DMS79 treated with DMSO at 0.1 percent for 48 hours (cell line): ENCODE data around the gene BDH1.
"Not testable (repeated sequence)": the region's sequence is repeated elsewhere in the genome, so short reads cannot be mapped to it uniquely, and the experiment has no call there.

Experiments
- DNase-seq: peaks from one replicate; lab custom pipeline; 2025; lab: John Stamatoyannopoulos, UW

The BDH1 gene

DNA sequence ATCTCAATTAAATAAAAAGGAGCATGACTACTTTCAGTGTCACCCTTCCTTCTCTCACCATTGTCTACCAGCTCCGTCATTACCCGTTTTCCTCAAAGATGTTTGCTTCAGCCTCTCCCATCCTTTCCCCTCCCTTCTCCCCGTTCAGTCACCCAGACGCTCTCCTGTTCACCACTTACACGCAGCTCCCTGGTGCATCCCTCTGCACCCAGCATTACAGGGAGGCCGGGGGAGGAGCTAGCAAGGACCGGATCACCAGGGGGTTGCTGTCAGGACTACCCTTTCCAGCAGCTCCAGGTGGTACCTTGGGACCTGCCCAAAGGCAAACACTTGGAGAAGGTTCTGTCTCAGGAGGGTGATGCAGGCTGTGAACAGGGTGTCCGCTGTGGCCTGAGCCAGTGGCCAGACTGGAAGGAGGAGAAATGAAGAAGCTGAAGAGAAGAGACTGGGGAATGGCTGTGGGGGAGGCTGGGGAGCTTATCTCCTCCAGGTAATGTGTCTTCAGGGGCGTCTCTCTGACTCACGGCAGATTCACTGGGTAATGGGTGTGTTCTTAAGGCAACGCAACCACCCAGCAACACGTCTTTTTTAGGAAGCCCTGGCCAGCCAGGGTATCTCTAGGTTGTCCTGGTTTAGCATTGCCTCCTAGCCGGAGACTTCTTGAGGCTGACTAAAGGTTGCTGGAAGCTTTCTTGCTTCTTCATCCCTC, 21.8 kb upstream of the BDH1 start:
- no peak for DNase-seq

DNA sequence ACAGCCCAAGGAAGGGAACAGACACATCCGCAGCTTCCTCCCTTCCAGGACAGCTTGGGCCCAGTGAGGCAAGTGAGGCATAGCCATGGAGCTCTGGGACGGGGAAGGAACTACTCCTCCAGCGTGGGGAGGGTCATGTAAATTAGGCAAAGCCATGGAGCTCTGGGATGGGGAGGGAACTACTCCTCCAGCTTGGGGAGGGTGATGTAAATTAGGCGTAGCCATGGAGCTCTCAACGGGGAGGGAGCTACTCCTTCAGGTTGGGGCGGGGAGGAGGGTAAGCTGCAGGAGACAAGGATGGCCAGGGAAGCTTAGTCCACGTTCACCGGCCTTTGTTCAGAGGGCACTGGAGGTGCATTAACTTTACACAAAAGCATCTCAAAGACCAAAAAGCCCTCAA, 21.1 kb upstream of the BDH1 start:
- no peak for DNase-seq

DNA sequence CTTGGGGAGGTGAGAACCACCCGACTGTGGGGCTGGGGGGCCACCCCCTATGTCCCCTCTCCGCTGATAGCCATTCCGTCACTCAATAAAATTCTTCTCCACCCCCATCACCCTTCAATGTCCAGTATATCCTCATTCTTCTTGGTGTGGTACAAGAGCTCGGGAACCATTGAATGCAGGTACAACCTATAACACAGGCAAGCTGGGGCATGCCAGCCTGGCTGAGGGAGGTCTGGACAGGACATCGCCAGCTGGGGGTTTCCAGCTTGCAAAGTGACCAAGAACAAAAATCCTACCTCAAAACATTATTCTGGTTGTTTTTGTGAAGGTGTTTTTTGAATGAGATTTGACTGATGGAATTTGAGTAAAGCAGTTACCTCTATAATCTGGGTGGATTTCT, 19.6 kb upstream of the BDH1 start:
- no peak for DNase-seq

DNA sequence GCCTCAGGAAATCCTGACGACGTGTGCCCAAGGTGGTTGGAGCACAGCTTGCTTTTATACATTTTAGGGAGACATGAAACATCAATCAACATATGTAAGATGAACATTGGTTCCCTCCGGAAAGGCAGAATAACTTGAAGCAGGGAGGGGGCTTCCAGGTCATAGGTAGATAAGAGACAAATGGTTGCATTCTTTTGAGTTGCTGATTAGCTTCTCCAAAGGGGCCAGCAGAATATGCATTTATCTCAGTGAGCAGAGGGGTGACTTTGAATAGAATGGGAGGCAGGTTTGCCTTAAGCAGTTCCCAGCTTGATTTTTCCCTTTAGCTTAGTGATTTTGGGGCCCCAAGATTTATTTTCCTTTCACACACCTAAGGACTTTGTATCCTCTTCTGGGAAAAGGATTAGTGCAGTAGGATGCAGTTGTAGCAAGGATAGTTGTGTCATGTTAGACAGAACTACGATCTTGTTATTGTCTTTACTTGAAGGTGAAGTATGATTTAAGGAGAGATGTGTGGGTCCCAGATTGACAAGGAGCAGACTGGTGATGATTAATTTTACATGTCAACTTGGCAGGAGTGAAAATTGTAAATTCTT, 18.7 kb upstream of the BDH1 start:
- DNase-seq: not testable (repeated sequence)

DNA sequence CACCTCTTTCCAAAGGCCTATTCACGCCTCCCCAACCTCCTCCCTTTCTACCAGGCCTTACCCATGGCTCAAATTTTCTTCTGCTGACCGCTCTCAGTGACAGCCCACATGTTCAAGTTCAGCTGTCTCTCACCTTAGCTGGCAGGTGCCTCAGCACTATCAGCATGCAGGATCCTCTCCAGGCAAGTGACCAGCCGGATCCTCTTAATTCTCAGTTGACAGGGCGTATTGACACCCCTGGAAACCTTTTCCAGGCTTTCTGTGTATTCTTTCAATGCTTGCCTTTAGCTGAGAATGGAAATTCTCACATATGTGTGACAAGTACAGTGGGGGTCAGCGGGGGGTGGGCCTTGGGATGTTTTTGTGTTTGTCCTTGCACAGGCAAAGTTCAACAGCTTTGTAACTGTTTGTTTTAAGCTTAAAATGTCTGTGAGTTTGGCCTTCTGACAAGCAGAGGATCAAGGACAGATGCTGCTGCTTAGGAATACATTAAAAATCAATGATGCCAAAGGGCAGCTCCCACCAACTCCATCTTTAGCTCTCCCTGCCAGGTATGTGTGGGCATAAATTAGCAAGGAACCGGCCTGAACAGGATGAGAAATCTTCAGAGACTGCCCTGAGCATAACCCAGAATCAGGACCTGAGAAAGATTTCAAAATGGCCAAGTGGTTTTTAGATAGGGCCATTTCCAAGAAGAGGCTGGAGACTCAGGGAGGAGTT, 17.4 kb upstream of the BDH1 start:
- DNase-seq: no peak

DNA sequence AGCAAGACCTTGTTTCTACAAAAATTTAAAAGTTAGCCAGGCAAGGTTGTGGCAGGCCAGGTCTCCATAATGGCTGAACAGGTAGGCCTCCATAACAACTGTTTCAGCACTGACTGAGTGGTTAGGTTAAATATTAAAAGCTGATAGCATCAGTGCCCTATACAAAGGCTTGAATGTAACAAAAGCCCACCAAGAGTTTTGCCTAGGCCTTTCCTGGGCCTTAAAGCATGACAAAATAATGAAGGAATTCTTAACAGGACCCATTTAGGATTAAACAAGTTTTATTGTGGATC, 16.1 kb upstream of the BDH1 start:
- DNase-seq: not testable (repeated sequence)

DNA sequence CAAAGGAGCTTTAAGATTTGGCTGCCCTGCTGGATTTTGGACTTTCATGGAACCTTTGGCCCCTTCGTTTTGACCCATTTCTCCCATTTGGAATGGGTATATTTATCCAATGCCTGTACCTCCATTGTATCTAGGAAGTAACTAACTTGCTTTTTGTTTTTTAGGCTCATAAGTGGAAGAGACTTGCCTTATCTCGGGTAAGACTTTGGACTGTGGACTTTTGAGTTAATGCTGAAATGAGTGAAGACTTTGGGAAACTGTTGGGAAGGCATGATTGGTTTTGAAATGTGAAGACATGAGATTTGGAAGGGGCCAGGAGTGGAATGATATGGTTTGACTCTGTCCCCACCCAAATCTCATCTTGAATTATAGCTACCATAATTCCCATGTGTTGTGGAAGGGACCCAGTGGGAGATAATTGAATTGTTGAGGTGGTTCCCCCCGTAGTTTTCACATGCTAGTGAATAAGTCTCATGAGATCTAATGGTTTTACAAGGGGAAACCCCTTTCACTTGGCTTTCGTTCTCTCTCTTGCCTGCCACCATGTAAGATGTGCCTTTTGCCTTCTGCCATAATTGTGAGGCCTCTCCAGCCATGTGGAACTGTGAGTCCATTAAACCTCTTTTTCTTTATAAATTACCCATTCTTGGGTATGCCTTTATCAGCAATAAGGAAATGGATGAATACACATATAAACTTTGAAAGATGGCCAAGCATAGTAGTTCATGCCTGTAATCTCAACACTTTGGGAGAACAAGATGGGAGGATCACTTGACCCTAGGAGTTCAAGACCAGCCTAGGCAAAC, 15.5 kb upstream of the BDH1 start:
- not testable (repeated sequence) for DNase-seq

DNA sequence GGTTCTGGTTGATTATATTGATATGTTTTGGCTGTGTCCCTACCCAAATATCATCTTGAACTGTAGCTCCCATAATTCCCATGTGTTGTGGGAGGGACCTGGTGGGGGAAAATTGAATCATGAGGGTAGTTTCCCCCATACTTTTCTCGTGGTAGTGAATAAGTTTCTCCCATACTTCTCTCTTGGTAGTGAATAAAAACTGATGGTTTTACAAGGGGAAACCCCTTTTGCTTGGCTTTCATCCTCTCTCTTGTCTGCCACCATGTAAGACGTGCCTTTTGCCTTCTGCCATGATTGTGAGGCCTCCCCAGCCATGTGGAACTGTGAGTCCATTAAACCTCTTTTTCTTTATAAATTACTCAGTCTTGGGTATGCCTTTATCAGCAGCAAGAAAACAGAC, 13.7 kb upstream of the BDH1 start:
- not testable (repeated sequence) for DNase-seq

DNA sequence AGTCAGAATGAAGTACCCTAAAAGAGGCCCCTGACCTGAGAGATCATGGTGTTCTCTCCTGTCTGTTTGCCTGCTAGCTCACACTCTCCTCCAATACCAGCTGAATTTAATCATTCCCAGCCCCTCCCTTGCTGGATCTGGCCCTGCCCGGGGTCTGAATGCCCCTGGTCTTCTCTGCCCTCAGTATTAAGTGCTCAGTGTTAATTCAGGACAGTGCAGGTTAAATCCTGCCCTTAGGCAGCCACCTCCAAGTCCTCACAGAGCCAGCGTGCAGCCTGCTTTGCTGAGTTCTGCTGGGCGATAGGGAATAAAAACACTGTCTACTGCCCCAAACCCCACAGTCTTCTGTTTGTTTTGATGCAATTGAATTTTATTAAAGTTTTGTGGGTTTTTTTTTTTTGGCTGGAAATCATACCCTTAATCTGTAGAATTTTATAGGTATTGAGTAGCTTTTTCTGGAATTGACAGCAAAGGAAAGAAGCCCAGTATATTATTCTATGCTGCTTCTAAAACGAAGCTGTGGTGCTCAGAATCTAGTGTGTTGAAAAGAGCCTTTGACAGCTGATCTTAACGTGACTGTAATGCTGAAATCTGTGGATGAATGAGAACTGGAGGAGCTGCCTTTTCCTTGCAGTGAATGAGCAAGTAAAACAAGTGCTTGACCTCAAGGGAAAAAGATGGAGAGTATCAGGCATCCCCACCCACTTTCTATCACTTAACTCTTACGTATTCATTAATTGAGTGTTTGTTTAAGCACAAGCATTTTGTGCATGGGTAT, 12.3 kb upstream of the BDH1 start:
- DNase-seq: peak; percentile 82

DNA sequence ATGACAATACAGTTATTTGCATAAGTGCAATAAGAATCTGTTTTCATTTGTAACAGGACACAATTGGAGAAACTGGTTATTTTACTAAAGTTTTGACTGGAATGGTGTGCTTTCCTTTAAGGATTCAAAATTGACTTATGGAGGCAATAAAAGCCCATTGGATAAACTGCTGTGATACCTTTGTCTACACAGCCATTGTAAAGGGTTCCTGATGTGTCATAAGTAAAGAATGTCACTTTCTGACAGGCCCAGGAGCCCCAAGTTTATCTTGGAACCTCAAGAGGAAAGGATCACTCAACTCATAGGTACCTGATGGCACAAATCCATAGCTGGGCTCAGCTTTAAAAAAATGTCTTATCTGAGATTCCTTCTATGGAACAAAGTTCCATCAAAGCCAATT, 10.4 kb upstream of the BDH1 start:
- not testable (repeated sequence) for DNase-seq

DNA sequence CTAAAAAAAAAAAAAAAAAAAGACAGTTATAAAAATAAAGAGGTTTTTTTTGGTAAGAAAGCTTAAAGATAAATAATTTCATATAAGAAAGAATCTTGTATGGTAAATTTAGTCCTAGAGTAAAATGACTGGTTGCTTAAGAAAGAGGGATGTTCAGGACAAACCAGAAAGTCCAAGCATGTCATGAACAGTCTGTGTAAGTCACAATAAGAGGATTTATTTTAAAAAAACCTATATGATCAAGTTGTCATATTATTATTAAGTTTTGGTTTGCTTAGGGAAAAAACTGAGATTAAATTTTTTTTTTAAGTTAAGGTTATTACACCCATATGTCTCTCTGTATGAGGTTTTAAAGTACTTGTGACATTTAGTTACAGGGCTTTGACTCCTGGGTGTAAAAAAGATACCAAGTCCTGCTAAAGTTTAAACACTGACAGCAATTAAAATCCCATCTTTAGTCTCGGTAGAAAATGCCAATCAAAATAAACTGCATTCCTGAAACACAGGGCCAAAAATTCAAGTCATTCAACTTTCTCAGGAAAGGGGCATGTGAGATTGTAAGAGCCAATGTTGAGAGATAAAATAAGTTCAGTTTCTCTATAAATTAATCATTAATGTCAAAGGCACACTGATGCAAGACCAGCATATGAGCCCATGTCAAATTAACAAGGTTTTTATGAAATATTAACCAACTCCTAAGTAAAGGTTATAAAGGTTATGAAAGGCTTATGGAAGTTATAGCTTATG, 8.5 kb upstream of the BDH1 start:
- no peak for DNase-seq

DNA sequence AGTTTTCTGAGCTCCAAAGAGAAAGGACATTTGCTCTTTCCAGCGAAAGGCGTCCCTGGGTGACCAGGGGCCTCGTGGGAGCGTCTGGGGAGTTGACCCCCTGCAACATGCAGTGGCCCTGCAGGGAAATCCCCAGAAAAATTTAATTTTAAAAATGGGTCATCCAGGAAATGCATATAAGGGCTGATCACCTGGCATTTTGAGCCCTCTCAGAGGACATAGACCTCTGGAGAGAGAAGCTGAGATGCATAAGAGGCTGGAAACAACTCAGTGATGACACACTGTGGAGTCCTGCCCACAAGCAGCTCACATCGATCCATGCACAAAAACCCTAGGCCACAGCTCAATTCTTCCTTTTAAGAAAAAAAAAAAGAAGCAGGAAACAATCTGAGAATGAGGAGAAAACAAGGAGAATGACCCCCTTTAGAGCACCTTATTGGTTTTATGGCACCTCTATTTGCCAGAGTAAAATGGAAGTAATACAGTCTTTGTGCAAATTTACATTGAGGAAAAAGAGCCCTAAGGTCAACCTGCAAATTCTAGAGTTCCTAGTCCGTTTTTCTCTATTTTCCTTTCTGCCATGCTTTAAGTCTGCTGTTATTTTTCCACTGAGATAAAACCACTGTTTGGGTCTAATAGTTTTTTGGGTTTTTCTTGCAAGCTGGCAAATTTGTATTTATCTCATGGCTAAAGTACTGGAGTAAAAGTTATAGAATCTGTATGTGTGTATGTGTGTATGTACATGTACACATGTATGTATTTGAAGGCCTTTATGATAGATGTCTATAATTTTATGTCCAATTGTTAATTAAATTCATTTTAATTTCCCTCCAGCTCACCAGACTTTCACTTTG, 6.9 kb upstream of the BDH1 start:
- DNase-seq: no peak

DNA sequence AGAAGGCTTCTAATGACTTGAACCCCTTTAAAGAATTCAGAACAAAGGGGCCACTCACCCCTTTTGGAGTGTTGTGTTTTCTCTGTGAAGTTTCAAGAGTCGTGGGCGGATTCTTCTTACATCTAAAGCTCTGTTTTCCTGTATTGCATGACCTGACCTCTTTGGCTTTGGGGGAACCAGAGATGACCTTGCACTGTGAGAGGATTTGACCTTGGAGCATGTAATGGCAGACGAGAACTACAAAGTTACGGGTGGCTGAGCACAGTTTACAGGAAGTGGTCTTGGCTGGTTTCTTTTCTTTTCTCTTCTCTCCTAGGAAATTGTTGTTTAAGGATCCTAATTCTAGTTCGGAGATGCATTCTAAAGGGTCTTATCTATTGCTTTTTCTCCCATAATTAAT, 6.2 kb upstream of the BDH1 start:
- DNase-seq: no peak

DNA sequence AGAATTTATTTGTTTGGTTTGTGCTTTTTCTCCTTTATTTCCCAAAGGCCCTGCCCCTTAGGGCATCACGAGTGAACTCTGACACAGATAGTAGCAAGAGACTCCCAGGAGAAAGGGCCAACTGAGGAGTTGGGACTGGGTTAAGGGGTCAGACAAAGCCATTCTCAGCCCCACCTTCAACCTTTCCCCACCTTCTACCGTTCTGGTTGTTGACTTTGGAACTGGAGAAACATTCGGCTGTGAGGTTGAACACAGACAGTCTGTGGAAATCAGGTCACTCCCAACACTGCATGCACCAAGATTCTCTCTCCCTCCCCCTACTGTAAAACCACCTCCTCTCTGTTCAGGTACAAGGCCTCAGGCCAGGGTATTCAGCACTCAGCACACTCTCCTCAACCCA, 3.9 kb upstream of the BDH1 start:
- DNase-seq: no peak

DNA sequence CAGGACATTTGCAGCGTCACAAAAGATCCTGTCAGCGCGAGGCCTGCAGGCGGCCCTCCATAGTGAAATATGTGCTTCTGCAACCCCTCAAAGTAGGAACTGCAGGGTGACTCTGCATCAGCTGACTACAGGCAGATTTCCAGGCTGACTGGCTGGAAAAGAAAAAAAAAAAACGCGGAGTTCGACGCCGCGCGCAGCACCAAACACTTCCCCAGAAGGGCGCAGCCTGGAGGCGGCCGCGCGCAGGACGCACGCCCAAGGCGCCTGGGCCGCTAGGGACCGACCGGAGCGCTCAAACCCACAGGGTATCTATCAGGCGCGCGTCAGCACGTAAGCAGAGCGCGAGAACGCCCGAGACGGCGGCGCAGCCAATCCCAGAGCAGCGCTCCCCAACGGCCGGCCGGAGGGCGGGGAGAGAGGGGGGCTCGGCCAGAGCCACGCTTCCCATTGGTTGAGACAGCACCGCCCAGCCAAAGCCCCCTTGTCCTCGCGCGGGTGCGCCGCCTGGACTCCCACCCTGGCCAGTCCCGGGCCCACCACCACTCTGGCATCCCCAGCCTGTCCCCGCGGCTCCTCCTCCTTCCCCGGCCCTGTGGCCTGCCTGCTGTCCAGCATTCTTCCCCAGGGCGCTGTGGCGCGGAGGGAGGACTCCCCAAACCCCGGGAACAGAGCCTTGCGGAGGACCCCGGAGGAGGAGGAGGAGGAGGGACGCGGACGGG, 1.0 kb downstream of the BDH1 start:
- peak; percentile 98 for DNase-seq

DNA sequence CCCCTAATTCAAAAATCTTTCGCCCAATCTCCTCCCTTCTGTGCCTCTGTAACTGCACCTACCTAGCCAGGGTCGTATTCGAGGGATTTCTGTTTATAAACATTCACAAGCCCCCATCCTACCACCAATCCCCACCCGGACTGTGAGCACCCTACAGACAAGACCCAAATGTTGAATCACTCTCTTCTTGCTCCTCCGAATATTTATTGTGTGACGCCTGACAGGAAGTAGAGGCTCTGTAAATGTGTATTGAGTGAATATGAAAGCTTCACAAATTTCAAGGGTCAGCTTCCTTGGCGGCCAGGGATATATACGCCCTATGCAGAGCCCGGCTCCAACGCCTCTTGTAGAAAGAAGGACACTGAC, 1.6 kb downstream of the BDH1 start:
- peak; percentile 56 for DNase-seq

DNA sequence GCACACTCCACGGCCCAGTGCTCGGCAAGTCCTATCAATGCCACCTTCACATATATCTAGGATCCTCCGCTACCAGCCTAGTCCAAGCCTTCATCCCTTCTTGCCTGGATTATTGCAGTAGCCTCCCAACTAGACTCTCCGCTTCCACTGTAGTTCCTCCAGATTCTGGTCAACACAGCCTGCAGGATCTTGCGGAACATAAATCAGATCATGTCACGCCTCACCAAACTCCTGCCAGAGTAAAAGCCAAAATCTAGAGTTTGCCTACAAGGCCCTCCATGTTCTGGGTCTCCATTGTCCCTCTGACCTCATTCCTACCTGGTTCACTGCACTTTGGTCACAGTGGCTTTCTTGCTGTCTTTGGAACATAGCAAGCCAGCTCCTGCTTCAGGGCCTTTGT, 3.6 kb downstream of the BDH1 start:
- DNase-seq: no peak

DNA sequence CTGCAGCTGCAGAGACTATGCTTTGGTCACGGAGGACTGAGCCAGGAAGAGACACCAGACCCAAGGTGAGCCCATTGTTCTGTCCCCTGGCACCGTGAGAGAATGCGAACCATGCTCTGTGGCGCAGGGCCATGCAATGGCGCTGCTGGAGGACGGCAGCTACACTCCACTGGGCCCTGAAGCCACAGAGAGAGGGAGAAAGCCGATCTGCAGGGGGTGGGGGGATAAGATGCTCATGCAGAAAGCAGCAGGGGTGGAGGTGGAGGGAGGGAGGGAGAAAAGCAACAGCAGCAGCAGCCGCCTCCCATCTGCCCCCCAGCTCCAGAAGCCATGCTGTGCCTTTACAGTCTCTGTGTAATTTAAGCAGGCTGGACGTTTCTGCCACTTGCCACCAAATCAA, 5.3 kb downstream of the BDH1 start:
- DNase-seq: no peak

DNA sequence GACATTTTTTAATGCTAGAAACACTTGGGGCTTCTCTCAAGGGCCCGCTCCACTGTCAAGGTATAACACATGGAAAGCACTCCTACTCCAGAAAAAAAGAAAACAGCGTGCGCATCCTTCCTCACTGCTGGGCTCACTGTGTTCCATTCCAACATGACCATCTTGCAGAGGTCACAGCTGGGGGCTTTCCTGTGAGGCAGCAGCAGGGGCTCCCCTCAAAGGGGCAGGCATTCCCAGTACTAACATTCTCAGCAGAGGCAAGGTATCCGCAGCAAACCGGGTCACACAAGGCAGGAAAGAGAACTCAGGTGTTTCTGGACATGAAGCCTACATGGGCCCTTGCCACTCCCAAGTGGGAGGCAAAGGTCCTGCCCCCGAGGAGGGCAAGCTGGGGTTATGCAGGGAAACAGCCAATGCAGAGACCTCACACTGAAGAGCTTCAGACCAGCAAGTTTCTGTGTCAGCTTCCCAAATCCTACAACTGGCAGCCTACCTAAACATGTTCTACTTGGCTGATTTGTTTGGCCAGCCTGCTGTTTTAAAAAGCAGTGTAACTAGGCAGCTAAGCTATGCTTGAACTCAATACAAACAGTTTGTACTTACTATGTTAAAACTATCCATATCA, 6.4 kb downstream of the BDH1 start:
- no peak for DNase-seq
